Activated CD8-positive, alpha-beta memory T cell treated with anti-CD3 and anti-CD28 coated beads, Interleukin-2, amount 50 U/mL, for 1 hour (primary cell): ENCODE results near the gene CHCHD1.
"Not testable (repeated sequence)": the region's sequence is repeated elsewhere in the genome, so short reads cannot be mapped to it uniquely, and the experiment has no call there.

Experiments
- DNase-seq: peaks from one replicate; pipeline ENCODE4 v3.0.0-alpha.2; 2020; ENCODE audit errors: extremely low read depth

The CHCHD1 gene

GRCh38 chr10:73768881-73769280, 13.0 kb upstream of the CHCHD1 start:
- DNase-seq = no peak

- DNase-seq = no peak
Measured at GRCh38 chr10:73769396-73769795, 12.5 kb upstream of the CHCHD1 start.

GRCh38 chr10:73771722-73772280, 10.0 kb upstream of the CHCHD1 start:
- DNase-seq = no peak

- DNase-seq = peak; percentile 53
Measured at GRCh38 chr10:73772281-73773151, 9.3 kb upstream of the CHCHD1 start.

GRCh38 chr10:73773152-73773879, 8.5 kb upstream of the CHCHD1 start:
- DNase-seq = no peak

GRCh38 chr10:73774637-73775036, 7.2 kb upstream of the CHCHD1 start:
- no peak for DNase-seq

- DNase-seq = no peak
Measured at GRCh38 chr10:73779018-73779417, 2.8 kb upstream of the CHCHD1 start.

GRCh38 chr10:73779539-73780197, 2.2 kb upstream of the CHCHD1 start:
- DNase-seq = no peak

GRCh38 chr10:73780301-73780700, 1.5 kb upstream of the CHCHD1 start:
- DNase-seq = no peak

- DNase-seq = no peak
Measured at GRCh38 chr10:73780966-73781365, 882 bp upstream of the CHCHD1 start.

GRCh38 chr10:73781548-73781878, 335 bp upstream of the CHCHD1 start:
- DNase-seq = no peak

- DNase-seq = no peak
Measured at GRCh38 chr10:73782749-73783085, 869 bp downstream of the CHCHD1 start.

- DNase-seq = peak; percentile 73
Measured at GRCh38 chr10:73785211-73785720, 3.4 kb downstream of the CHCHD1 start, which contains the start of gene ZSWIM8. Gene ZSWIM8 (plus strand): TSS chr10:73785606. CDS start chr10:73785879, 273 bp downstream.

GRCh38 chr10:73785721-73786511, 4.1 kb downstream of the CHCHD1 start:
- no peak for DNase-seq

- no peak for DNase-seq
Measured at GRCh38 chr10:73786512-73786885, 4.7 kb downstream of the CHCHD1 start.

GRCh38 chr10:73787031-73787800, 5.4 kb downstream of the CHCHD1 start:
- DNase-seq = not testable (repeated sequence)

GRCh38 chr10:73788864-73789658, 7.2 kb downstream of the CHCHD1 start:
- DNase-seq = no peak

- DNase-seq = no peak
Measured at GRCh38 chr10:73789659-73790055, 7.8 kb downstream of the CHCHD1 start.

- no peak for DNase-seq
Measured at GRCh38 chr10:73790886-73791625, 9.2 kb downstream of the CHCHD1 start.
